ENCODE measurements around the gene TMEM61.
A peak's percentile ranks its signal among the peaks of the same experiment; 100 is the strongest.

The TMEM61 gene

GRCh38 chr1:54986025-54986424 lies 5.6 kb downstream of the TMEM61 start:
- DNase-seq = no peak

GRCh38 chr1:54986533-54986932 lies 6.1 kb downstream of the TMEM61 start:
- no peak for DNase-seq

GRCh38 chr1:54987427-54987826 lies 7.0 kb downstream of the TMEM61 start:
- peak; percentile 16 for DNase-seq

- DNase-seq = no peak
Observed at GRCh38 chr1:54987919-54988705, 7.7 kb downstream of the TMEM61 start.

- no peak for DNase-seq
Observed at GRCh38 chr1:54988975-54989374, 8.5 kb downstream of the TMEM61 start.

- no peak for DNase-seq
Observed at GRCh38 chr1:54989473-54989872, 9.0 kb downstream of the TMEM61 start.

GRCh38 chr1:54989968-54990810 lies 9.8 kb downstream of the TMEM61 start:
- DNase-seq = no peak

GRCh38 chr1:54990916-54991315 lies 10.5 kb downstream of the TMEM61 start:
- no peak for DNase-seq

GRCh38 chr1:54991939-54992338 lies 11.5 kb downstream of the TMEM61 start:
- DNase-seq = no peak

GRCh38 chr1:54993140-54993539 lies 12.7 kb downstream of the TMEM61 start:
- no peak for DNase-seq

GRCh38 chr1:54994355-54994990 lies 14.0 kb downstream of the TMEM61 start:
- DNase-seq = no peak

- DNase-seq = peak; percentile 23
Observed at GRCh38 chr1:54995013-54995760, 14.8 kb downstream of the TMEM61 start.

- no peak for DNase-seq
Observed at GRCh38 chr1:54995835-54996234, 15.4 kb downstream of the TMEM61 start.

GRCh38 chr1:54996359-54996868 lies 16.0 kb downstream of the TMEM61 start:
- DNase-seq = peak; percentile 89

- no peak for DNase-seq
Observed at GRCh38 chr1:54996869-54997710, 16.7 kb downstream of the TMEM61 start.

GRCh38 chr1:54997711-54997986 lies 17.2 kb downstream of the TMEM61 start:
- DNase-seq = no peak

- DNase-seq = no peak
Observed at GRCh38 chr1:54998100-54998499, 17.7 kb downstream of the TMEM61 start.

- DNase-seq = no peak
Observed at GRCh38 chr1:54998677-54999076, 18.2 kb downstream of the TMEM61 start, which contains the start of gene BSND. BSND (plus strand) TSS chr1:54998933; CDS start chr1:54999187, 254 bp downstream.

GRCh38 chr1:55000110-55001085 lies 20.0 kb downstream of the TMEM61 start:
- DNase-seq = no peak

- DNase-seq = no peak
Observed at GRCh38 chr1:55001311-55001710, 20.9 kb downstream of the TMEM61 start.

GRCh38 chr1:55002686-55003085 lies 22.3 kb downstream of the TMEM61 start:
- no peak for DNase-seq
